ENCODE measurements around the gene TRERF1.

TRERF1 gene

DNA sequence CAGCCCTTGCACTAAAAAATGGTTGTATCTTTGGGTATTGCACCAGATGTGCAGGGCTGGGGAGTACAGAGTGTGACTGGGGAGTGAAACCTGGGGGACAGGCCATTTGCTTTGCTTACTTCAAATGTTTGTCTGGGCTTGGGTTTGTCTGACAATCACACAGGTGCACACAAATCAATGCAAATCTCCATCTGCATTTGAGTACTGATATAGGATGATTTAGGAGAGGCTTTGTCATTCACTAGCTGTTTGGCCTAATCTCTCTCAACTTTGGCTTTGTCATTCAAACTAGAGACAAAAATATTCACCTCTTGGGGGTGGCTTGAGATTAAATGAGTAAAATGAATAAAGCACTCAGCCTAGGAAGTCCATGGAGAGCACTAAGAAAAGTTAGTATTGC, 274.7 kb downstream of the TRERF1 start:
- DNase-seq (ENCODE audit: extremely low read depth in 1 of 2, low read depth in 1 of 2), result no peak

DNA sequence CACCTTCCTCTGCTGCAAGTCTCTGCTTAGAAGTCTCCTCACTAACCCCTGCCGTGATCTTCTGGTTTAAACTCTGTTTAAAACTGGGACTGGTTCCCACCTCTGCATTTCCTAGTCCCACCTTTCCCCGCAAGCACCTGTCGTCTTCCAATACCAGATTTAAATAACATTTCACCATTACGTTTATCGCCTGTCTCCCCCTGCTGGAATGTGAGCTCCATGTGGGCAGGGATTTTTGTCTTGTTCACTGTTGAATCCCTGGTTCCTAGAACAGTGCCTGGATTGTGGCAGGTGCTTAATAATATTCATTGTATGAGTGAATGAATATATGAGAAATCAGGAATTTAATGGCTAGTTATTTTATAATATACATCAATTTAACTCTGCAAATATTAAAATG, 275.9 kb downstream of the TRERF1 start:
- no peak for DNase-seq (ENCODE audit: extremely low read depth in 1 of 2, low read depth in 1 of 2)

All from stimulated activated CD8-positive, alpha-beta memory T cell treated with anti-CD3 and anti-CD28 coated beads, Interleukin-7, amount 100 ng/mL, for 48 hours (primary cell).